NB4 (cell line): ENCODE measurements around the gene FRYL.
"Not testable (repeated sequence)": the region's sequence is repeated elsewhere in the genome, so short reads cannot be mapped to it uniquely, and the experiment has no call there.

Source experiments
- DNase-seq: peaks from one replicate; pipeline ENCODE4 v3.0.0; 2010; ENCODE audit warnings: low read depth
- H3K4me3 ChIP-seq: one replicate; pipeline ENCODE4 v1.5.1; 2011; ENCODE audit warnings: mild to moderate bottlenecking, low read depth, low read length, moderate library complexity
- MYC ChIP-seq: IDR thresholded peaks from 2 replicates; pipeline ENCODE4 v1.6.1; 2011; ENCODE audit warnings: low read depth, low read length
- POLR2A ChIP-seq: IDR thresholded peaks from 2 replicates; pipeline ENCODE4 v1.6.1; 2011; ENCODE audit warnings: mild to moderate bottlenecking; ENCODE audit not compliant: insufficient read length; ENCODE audit errors: extremely low read depth
- TF ChIP-seq, protein P1 (sequence below): IDR thresholded peaks from one replicate; pipeline ENCODE4 v1.5.1; 2012; ENCODE audit warnings: low read depth, low read length
- TF ChIP-seq, protein P2 (sequence below): IDR thresholded peaks from 2 replicates; pipeline ENCODE4 v1.6.1; 2011; ENCODE audit warnings: low read depth, low read length

The FRYL gene

DNA sequence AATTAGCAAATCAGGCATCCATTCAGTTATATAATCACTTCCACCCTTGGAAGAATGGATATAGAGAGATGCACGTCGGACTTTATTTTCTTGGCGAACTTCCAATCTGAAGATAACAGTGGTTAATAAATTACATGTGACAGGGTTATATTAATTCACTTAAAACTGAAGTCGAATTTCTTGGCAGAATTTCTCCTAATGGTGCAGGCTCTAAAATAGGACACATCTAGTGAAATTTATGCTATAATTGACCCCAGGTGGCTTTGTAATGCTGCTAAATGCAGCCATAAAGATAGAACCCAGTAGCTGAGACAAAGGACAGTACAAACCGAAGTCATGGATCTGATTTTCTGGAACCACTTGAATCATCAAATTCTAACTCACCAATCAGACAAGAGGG, 317.7 kb downstream of the FRYL start:
- no peak overlapping the region for H3K4me3 ChIP-seq
- no peak for DNase-seq
- TF ChIP-seq, protein P1, sequence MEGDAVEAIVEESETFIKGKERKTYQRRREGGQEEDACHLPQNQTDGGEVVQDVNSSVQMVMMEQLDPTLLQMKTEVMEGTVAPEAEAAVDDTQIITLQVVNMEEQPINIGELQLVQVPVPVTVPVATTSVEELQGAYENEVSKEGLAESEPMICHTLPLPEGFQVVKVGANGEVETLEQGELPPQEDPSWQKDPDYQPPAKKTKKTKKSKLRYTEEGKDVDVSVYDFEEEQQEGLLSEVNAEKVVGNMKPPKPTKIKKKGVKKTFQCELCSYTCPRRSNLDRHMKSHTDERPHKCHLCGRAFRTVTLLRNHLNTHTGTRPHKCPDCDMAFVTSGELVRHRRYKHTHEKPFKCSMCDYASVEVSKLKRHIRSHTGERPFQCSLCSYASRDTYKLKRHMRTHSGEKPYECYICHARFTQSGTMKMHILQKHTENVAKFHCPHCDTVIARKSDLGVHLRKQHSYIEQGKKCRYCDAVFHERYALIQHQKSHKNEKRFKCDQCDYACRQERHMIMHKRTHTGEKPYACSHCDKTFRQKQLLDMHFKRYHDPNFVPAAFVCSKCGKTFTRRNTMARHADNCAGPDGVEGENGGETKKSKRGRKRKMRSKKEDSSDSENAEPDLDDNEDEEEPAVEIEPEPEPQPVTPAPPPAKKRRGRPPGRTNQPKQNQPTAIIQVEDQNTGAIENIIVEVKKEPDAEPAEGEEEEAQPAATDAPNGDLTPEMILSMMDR, result no peak
- TF ChIP-seq MYC, result no peak

DNA sequence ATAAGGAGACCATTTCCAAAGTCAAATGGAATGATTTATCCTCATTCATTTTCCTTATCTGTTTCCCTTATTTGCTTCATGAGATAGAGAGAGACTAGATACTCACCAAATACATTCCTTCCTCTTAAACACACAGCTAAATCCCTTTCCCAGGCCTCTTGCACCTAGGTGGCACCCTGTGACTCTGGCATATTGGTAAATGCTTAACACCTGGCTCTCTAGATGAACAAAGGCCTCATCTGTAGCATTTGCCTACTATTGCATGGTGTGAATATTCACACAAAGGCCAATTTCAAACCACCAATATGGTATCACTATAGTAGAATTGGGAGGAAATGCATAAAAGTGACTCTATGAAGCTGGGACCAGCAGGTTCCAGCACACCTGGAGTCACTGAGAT, 319.1 kb downstream of the FRYL start:
- no peak overlapping the region for H3K4me3 ChIP-seq
- no peak for DNase-seq
- TF ChIP-seq, protein P2, sequence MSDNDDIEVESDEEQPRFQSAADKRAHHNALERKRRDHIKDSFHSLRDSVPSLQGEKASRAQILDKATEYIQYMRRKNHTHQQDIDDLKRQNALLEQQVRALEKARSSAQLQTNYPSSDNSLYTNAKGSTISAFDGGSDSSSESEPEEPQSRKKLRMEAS, result no peak

DNA sequence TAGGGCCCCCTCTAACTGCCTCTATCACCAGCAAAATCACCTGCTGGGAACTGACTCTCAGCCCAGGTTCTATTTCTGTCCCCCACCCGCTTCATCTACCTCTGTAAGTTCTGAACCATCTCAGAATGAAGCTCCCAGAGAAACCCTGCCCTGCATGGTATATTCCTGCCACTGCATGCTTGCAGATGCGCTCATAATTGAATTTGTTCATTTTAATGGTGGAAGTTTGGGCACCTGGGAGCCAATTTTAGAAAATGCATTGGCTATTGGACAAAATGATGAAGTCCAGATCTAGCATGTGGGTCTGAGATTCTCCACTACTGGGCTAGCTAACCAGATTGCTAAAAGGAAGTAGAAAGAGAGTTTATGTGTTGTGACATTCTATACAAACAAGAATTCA, 325.5 kb downstream of the FRYL start:
- no peak overlapping the region for H3K4me3 ChIP-seq
- no peak for DNase-seq
- TF ChIP-seq, protein P2, result no peak
- TF ChIP-seq, protein P1, result no peak
- no peak for TF ChIP-seq POLR2A
- TF ChIP-seq MYC, result no peak

DNA sequence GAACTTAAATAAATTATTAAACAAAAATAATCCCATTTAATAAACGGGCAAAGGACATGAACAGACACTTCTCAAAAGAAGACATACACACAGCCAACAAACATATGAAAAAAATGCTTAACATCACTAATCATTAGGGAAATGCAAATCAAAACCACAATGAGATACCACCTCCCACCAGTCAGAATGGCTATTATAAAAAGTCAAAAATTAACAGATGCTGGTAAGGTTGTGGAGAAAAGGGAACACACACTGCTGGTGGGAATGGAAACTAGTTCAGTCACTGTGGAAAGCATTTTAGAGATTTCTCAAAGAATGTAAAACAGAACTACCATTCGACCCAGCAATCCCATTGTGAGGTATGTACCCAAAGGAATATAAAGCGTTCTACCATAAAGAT, 328.4 kb downstream of the FRYL start:
- H3K4me3 ChIP-seq, DNase-seq: not testable (repeated sequence)

DNA sequence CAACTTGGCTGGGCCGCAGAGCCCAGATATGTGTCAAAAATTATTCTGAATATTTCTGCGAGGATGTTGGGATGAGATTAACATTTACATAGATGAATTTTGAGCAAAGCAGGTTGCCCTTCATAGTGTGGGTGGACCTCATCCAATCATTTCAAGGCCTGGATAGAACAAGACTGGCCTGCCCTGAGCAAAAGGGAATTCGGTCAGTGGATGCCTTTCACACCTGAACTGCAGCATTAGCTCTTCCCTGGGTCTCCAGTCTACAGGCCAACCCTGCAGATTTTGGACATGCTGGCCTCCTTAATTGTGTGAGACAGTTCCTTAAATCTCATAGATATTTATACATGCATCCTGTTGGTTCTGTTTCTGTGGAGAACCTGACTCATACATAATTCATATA, 329.3 kb downstream of the FRYL start:
- no peak overlapping the region for H3K4me3 ChIP-seq
- no peak for DNase-seq
- TF ChIP-seq, protein P1, result no peak
- TF ChIP-seq, protein P2, result no peak
- TF ChIP-seq POLR2A (no peak), MYC (no peak)

DNA sequence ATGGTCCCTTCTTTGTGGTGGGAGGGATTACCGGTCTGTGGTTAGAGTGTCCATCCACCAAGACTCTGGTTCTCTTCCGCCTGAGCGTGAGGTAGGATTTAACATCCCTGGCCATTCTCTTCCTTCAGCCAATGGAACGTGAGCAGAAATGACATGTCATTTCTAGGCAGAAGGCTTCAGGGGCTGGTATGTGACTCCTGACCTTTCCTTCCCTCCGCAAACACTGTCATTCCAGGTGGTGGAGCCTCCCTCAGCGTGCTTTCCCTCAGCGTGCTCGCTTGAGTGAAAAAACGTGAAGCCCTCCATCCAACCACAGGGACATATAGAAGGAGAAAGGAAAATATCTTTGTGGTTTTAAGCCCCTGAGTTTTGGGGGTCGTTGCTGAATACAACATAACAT, 330.9 kb downstream of the FRYL start:
- no peak for DNase-seq
- H3K4me3 ChIP-seq, result no peak overlapping the region
- no peak for TF ChIP-seq POLR2A
- TF ChIP-seq, protein P1, result no peak
- TF ChIP-seq, protein P2, result no peak
- TF ChIP-seq MYC, result no peak
